Measurements from ENCODE around the gene RBL2. TPM values are rescaled to one million over a fixed set of nuclear protein-coding genes. Genes with fewer than 3 reads are reported as not detected.

The RBL2 gene
- total and polyA plus RNA-seq, 9 of the 15 experiments (the other 6 are each of a cell fraction or from before 2014, with no cell fraction given) = 7.8 to 76.3 (median 28.5) TPM

DNA sequence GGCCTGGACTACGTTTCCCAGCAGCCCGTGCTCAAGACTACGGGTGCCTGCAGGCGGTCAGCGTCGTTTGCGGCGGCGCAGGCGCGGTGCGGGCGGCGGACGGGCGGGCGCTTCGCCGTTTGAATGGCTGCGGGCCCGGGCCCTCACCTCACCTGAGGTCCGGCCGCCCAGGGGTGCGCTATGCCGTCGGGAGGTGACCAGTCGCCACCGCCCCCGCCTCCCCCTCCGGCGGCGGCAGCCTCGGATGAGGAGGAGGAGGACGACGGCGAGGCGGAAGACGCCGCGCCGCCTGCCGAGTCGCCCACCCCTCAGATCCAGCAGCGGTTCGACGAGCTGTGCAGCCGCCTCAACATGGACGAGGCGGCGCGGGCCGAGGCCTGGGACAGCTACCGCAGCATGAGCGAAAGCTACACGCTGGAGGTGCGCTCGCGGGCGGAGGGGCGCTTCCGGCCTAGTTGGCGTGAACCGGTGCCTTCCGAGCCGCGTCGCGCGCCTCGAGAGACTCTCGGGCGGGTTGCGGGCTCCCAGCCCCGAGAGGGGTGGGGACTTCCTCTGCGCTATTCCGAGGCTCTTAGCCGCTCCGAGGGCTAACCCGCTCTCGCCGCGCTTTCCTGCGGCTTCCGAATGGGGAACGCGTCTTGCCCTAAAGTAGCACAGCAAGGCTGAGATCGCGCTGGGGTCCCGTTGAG is at the start of gene RBL2 (continued):
- no peak for TF ChIP-seq RBM25 (IDR thresholded peaks at IDR 0.05; ENCODE audit: low read depth, low read length, severe bottlenecking)
- no peak for TF ChIP-seq NR2F6 (CRISPR knock-in tag; IDR thresholded peaks at IDR 0.05)
- no peak for TF ChIP-seq IFI16 (CRISPR knock-in tag; IDR thresholded peaks at IDR 0.05)
- TF ChIP-seq PML (IDR thresholded peaks at IDR 0.05; ENCODE audit: low read length) = peak; percentile 56; the same call in 1 of the 2 replicates
- TF ChIP-seq ZFX (CRISPR knock-in tag; IDR thresholded peaks at IDR 0.05) = peak; percentile 96
- TF ChIP-seq, protein P1, sequence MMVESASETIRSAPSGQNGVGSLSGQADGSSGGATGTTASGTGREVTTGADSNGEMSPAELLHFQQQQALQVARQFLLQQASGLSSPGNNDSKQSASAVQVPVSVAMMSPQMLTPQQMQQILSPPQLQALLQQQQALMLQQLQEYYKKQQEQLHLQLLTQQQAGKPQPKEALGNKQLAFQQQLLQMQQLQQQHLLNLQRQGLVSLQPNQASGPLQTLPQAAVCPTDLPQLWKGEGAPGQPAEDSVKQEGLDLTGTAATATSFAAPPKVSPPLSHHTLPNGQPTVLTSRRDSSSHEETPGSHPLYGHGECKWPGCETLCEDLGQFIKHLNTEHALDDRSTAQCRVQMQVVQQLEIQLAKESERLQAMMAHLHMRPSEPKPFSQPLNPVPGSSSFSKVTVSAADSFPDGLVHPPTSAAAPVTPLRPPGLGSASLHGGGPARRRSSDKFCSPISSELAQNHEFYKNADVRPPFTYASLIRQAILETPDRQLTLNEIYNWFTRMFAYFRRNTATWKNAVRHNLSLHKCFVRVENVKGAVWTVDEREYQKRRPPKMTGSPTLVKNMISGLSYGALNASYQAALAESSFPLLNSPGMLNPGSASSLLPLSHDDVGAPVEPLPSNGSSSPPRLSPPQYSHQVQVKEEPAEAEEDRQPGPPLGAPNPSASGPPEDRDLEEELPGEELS (CRISPR knock-in tag; IDR thresholded peaks at IDR 0.05; ENCODE audit: borderline replicate concordance) = peak; percentile 59; the same call in 1 of the 2 replicates
- TF ChIP-seq RBM14 (IDR thresholded peaks at IDR 0.05; ENCODE audit: borderline replicate concordance, insufficient read depth, low read depth, low read length) = 0 out of 2 replicates have a peak, but pooled peaks have one; percentile 77
- no peak for TF ChIP-seq COPS2 (conservative IDR thresholded peaks at IDR 0.05)
- TF ChIP-seq TAL1 (IDR thresholded peaks at IDR 0.05) = no peak
- TF ChIP-seq, protein P2, sequence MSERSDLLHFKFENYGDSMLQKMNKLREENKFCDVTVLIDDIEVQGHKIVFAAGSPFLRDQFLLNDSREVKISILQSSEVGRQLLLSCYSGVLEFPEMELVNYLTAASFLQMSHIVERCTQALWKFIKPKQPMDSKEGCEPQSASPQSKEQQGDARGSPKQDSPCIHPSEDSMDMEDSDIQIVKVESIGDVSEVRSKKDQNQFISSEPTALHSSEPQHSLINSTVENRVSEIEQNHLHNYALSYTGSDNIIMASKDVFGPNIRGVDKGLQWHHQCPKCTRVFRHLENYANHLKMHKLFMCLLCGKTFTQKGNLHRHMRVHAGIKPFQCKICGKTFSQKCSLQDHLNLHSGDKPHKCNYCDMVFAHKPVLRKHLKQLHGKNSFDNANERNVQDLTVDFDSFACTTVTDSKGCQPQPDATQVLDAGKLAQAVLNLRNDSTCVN (CRISPR knock-in tag; IDR thresholded peaks at IDR 0.05) = no peak
- no peak for TF ChIP-seq FOXJ2 (tag; IDR thresholded peaks at IDR 0.05)
- no peak for TF ChIP-seq PCBP2 (IDR thresholded peaks at IDR 0.05; ENCODE audit: low read depth, low read length, poor library complexity, severe bottlenecking)
- no peak for TF ChIP-seq HDAC8 (tag; IDR thresholded peaks at IDR 0.05)
- TF ChIP-seq NFXL1 (CRISPR knock-in tag; IDR thresholded peaks at IDR 0.05) = no peak
- TF ChIP-seq FOXK1 (CRISPR knock-in tag; IDR thresholded peaks at IDR 0.05; ENCODE audit: borderline replicate concordance) = no peak
- TF ChIP-seq MED1 (CRISPR knock-in tag; IDR thresholded peaks at IDR 0.05; ENCODE audit: borderline replicate concordance) = no peak
- TF ChIP-seq ZNF695 (CRISPR knock-in tag; IDR thresholded peaks at IDR 0.05) = no peak
- peak; percentile 63; the same call in 1 of the 2 replicates for TF ChIP-seq MBD2 (IDR thresholded peaks at IDR 0.05; ENCODE audit: borderline replicate concordance, low read depth)
- TF ChIP-seq, protein P3, sequence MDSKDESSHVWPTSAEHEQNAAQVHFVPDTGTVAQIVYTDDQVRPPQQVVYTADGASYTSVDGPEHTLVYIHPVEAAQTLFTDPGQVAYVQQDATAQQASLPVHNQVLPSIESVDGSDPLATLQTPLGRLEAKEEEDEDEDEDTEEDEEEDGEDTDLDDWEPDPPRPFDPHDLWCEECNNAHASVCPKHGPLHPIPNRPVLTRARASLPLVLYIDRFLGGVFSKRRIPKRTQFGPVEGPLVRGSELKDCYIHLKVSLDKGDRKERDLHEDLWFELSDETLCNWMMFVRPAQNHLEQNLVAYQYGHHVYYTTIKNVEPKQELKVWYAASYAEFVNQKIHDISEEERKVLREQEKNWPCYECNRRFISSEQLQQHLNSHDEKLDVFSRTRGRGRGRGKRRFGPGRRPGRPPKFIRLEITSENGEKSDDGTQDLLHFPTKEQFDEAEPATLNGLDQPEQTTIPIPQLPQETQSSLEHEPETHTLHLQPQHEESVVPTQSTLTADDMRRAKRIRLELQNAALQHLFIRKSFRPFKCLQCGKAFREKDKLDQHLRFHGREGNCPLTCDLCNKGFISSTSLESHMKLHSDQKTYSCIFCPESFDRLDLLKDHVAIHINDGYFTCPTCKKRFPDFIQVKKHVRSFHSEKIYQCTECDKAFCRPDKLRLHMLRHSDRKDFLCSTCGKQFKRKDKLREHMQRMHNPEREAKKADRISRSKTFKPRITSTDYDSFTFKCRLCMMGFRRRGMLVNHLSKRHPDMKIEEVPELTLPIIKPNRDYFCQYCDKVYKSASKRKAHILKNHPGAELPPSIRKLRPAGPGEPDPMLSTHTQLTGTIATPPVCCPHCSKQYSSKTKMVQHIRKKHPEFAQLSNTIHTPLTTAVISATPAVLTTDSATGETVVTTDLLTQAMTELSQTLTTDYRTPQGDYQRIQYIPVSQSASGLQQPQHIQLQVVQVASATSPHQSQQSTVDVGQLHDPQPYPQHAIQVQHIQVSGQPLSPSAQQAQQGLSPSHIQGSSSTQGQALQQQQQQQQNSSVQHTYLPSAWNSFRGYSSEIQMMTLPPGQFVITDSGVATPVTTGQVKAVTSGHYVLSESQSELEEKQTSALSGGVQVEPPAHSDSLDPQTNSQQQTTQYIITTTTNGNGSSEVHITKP (IDR thresholded peaks at IDR 0.05; ENCODE audit: partially characterized antibody) = no peak
- TF ChIP-seq NFIC (IDR thresholded peaks at IDR 0.05) = peak; percentile 46
- TF ChIP-seq LCOR (CRISPR knock-in tag; IDR thresholded peaks at IDR 0.05) = peak; percentile 1; the same call in 1 of the 2 replicates
- TF ChIP-seq HNRNPL (IDR thresholded peaks at IDR 0.05; ENCODE audit: low read depth, low read length) = no peak
- TF ChIP-seq STAT5B (CRISPR knock-in tag; IDR thresholded peaks at IDR 0.05) = no peak
